Kidney tubule cell (primary cell): ENCODE measurements around the gene RAB5IF.

Source experiments
- DNase-seq: peaks from one replicate; pipeline ENCODE4 v3.0.0-alpha.2; 2018; ENCODE audit warnings: low spot score

RAB5IF gene

GRCh38 chr20:36585410-36586125 is 20.0 kb upstream of the RAB5IF start:
- peak; percentile 45 for DNase-seq

GRCh38 chr20:36587388-36588070 is 18.1 kb upstream of the RAB5IF start:
- DNase-seq = no peak

GRCh38 chr20:36591281-36591680 is 14.3 kb upstream of the RAB5IF start:
- no peak for DNase-seq

- DNase-seq = no peak
These were observed 13.5 kb upstream of the RAB5IF start for GRCh38 chr20:36591854-36592641.

- no peak for DNase-seq
These were observed 12.1 kb upstream of the RAB5IF start for GRCh38 chr20:36593347-36593929.

- DNase-seq = no peak
These were observed 5.7 kb upstream of the RAB5IF start for GRCh38 chr20:36599912-36600345.

GRCh38 chr20:36601540-36601939 is 4.0 kb upstream of the RAB5IF start:
- DNase-seq = no peak

- peak; percentile 76 for DNase-seq
These were observed 604 bp upstream of the RAB5IF start for GRCh38 chr20:36604952-36605398.

GRCh38 chr20:36606158-36607066 is 833 bp downstream of the RAB5IF start:
- peak; percentile 47 for DNase-seq

- DNase-seq = peak; percentile 93
These were observed 2.2 kb downstream of the RAB5IF start for GRCh38 chr20:36607586-36608387.

GRCh38 chr20:36608388-36608728 is 2.8 kb downstream of the RAB5IF start:
- DNase-seq = peak; percentile 20

GRCh38 chr20:36611625-36612024 is 6.0 kb downstream of the RAB5IF start:
- no peak for DNase-seq

GRCh38 chr20:36613974-36614373 is 8.4 kb downstream of the RAB5IF start:
- peak; percentile 50 for DNase-seq

GRCh38 chr20:36614781-36615557 is 9.4 kb downstream of the RAB5IF start:
- DNase-seq = peak; percentile 87

- DNase-seq = no peak
These were observed 15.3 kb downstream of the RAB5IF start for GRCh38 chr20:36620917-36621316.

GRCh38 chr20:36623444-36623843 is 17.9 kb downstream of the RAB5IF start:
- DNase-seq = no peak

- no peak for DNase-seq
These were observed 18.7 kb downstream of the RAB5IF start for GRCh38 chr20:36624068-36624943.

GRCh38 chr20:36624944-36625324 is 19.4 kb downstream of the RAB5IF start:
- DNase-seq = no peak

GRCh38 chr20:36628076-36628475 is 22.5 kb downstream of the RAB5IF start:
- no peak for DNase-seq
